PC-3 (cell line): Measurements from ENCODE around the gene ANKRD30B.
"Not testable (repeated sequence)": the region's sequence is repeated elsewhere in the genome, so short reads cannot be mapped to it uniquely, and the experiment has no call there.

Source experiments
- CTCF ChIP-seq: fragments of 300-600 bp; sonication (generic); conservative IDR thresholded peaks from 2 replicates; pipeline ENCODE4 v1.5.1; 2017; ENCODE audit warnings: antibody characterized with exemption, low read depth, mild to moderate bottlenecking, low read length
- EZH2 ChIP-seq: fragments of 300-600 bp; sonication (generic); IDR thresholded peaks from one replicate; pipeline ENCODE4 v1.6.1; 2017; ENCODE audit warnings: antibody characterized with exemption, mild to moderate bottlenecking, low read length; ENCODE audit not compliant: unreplicated experiment
- EZH2phosphoT487 ChIP-seq: fragments of 300-600 bp; sonication (generic); IDR thresholded peaks from 2 replicates; pipeline ENCODE4 v1.6.1; 2018; ENCODE audit warnings: mild to moderate bottlenecking, antibody characterized with exemption, low read length, borderline replicate concordance

GRCh38 chr18:14859995-14860394, 112.0 kb downstream of the ANKRD30B start:
- TF ChIP-seq CTCF, EZH2, EZH2phosphoT487: not testable (repeated sequence)
